GM12874 (cell line): ENCODE results near the gene ZBTB32.

Experiments
- TF ChIP-seq, protein P1 (sequence below): IDR thresholded peaks from 2 replicates; pipeline ENCODE4 v1.5.1; 2011; ENCODE audit warnings: low read depth, mild to moderate bottlenecking, control low read depth, low read length, moderate library complexity; ENCODE audit not compliant: insufficient read depth

Gene ZBTB32

DNA sequence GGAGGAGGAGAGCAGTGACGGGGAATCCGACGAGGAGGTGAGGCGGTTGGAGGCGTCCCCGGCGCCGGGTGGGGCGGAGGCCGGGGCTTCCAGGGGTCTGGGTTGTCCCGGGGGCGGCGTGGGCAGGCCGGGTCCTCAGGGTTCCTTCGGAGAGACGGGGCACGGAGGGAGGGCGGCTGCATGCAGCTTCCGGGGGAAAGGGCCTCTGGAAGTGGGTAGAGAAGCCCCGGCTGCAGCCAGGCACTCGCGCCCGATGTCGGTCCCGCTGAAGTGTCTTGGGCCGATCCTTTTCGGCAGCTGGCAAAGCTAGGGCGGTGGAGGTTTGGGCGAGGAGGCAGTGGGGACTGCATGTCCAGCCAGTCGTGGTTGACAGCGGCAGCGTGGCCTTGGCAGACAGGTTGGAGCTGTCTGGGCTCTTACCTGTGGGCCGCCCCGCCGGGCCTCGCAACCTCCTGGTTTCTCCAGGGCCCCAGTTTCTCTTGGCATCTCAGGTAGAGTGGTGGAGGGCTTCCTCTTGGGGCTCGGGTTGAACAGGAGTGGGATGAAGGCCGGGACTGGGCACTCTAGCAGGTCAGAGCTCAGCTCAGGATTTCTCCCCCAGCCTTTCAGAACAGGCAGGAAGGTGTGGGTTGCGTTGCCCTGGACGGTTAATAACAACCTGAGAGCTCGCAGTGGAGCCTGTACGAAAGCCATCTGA lies 14.1 kb downstream of the ZBTB32 start:
- TF ChIP-seq, protein P1, sequence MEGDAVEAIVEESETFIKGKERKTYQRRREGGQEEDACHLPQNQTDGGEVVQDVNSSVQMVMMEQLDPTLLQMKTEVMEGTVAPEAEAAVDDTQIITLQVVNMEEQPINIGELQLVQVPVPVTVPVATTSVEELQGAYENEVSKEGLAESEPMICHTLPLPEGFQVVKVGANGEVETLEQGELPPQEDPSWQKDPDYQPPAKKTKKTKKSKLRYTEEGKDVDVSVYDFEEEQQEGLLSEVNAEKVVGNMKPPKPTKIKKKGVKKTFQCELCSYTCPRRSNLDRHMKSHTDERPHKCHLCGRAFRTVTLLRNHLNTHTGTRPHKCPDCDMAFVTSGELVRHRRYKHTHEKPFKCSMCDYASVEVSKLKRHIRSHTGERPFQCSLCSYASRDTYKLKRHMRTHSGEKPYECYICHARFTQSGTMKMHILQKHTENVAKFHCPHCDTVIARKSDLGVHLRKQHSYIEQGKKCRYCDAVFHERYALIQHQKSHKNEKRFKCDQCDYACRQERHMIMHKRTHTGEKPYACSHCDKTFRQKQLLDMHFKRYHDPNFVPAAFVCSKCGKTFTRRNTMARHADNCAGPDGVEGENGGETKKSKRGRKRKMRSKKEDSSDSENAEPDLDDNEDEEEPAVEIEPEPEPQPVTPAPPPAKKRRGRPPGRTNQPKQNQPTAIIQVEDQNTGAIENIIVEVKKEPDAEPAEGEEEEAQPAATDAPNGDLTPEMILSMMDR = no peak

DNA sequence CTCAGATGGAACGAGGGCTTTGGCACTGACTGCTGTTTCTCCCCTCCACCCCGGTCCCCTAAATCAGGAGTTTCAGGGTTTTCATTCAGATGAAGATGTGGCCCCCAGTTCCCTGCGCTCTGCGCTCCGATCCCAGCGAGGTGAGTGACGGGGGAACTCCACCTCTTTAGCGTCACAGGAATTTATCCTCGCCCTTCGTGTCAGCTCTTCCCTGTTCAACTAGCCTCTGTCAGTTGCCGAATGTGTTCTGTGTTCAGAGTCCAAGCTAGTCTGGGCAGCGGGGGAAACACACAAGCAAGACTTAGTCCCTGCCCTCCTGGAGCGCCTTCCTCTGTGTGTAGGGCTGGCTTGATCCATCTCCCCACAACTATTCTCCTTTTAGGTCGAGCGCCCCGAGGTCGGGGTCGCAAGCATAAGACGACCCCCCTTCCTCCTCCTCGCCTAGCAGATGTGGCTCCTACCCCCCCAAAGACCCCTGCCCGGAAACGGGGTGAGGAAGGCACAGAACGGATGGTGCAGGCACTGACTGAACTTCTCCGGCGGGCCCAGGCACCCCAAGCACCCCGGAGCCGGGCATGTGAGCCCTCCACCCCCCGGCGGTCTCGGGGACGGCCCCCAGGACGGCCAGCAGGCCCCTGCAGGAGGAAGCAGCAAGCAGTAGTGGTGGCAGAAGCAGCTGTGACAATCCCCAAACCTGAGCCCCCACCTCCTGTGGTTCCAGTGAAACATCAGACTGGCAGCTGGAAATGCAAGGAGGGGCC lies 15.2 kb downstream of the ZBTB32 start:
- TF ChIP-seq, protein P1 = no peak

DNA sequence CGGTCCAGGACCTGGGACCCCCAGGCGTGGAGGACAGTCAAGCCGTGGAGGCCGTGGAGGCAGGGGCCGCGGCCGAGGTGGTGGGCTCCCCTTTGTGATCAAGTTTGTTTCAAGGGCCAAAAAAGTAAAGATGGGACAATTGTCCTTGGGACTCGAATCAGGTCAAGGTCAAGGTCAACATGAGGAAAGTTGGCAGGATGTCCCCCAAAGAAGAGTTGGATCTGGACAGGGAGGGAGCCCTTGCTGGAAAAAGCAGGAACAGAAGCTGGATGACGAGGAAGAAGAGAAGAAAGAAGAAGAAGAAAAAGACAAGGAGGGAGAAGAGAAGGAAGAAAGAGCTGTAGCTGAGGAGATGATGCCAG lies 15.8 kb downstream of the ZBTB32 start:
- TF ChIP-seq, protein P1 = no peak

DNA sequence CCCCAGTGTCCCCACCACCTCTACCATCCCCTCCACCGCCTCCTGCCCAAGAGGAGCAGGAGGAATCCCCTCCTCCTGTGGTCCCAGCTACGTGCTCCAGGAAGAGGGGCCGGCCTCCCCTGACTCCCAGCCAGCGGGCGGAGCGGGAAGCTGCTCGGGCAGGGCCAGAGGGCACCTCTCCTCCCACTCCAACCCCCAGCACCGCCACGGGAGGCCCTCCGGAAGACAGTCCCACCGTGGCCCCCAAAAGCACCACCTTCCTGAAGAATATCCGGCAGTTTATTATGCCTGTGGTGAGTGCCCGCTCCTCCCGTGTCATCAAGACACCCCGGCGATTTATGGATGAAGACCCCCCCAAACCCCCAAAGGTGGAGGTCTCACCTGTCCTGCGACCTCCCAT lies 16.3 kb downstream of the ZBTB32 start:
- TF ChIP-seq, protein P1 = no peak

DNA sequence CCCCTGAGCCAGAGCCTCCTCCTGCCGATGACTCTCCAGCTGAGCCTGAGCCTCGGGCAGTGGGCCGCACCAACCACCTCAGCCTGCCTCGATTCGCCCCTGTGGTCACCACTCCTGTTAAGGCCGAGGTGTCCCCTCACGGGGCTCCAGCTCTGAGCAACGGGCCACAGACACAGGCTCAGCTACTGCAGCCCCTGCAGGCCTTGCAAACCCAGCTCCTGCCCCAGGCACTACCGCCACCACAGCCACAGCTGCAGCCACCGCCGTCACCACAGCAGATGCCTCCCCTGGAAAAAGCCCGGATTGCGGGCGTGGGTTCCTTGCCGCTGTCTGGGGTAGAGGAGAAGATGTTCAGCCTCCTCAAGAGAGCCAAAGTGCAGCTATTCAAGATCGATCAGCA lies 17.0 kb downstream of the ZBTB32 start:
- TF ChIP-seq, protein P1 = no peak

DNA sequence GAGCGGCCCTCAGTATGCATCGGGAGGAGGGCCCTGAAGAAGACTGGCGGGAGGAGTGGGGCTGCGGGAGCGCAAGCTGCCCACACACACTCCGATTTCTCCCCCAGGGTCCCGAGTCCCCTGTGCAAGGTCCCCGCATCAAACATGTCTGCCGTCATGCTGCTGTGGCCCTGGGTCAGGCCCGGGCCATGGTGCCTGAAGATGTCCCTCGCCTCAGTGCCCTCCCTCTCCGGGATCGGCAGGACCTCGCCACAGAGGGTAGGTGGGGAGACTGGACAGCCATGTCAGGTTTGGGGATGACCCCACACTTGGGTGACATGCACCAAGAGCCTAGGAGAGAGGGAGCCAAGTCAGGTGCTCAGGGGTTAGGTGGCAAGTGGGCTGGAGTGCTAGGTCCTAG lies 18.1 kb downstream of the ZBTB32 start:
- TF ChIP-seq, protein P1 = no peak

DNA sequence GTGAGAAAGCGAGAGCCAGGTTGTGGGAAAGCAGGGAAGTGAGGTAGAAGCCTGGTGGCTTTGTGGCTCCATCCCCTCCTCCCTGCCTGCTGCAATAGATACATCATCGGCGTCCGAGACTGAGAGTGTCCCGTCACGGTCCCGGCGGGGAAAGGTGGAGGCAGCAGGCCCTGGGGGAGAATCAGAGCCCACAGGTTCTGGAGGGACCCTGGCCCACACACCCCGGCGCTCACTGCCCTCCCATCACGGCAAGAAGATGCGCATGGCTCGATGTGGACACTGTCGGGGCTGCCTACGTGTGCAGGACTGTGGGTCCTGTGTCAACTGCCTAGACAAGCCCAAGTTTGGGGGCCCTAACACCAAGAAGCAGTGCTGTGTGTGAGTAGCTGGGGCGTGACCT lies 18.5 kb downstream of the ZBTB32 start:
- TF ChIP-seq, protein P1 = no peak
